GM18870 (cell line): ENCODE measurements around the gene FBXW4.
"Not testable (repeated sequence)": the region's sequence is repeated elsewhere in the genome, so short reads cannot be mapped to it uniquely, and the experiment has no call there.

Source experiments
- ATAC-seq: cut with Tn5 transposase; IDR thresholded peaks from one replicate; pipeline ENCODE4 v1.9.1; 2021; ENCODE audit warnings: moderate library complexity; ENCODE audit not compliant: unreplicated experiment

FBXW4 gene

GRCh38 chr10:101619983-101620382 is 75.0 kb downstream of the FBXW4 start:
- ATAC-seq: no peak

DNA sequence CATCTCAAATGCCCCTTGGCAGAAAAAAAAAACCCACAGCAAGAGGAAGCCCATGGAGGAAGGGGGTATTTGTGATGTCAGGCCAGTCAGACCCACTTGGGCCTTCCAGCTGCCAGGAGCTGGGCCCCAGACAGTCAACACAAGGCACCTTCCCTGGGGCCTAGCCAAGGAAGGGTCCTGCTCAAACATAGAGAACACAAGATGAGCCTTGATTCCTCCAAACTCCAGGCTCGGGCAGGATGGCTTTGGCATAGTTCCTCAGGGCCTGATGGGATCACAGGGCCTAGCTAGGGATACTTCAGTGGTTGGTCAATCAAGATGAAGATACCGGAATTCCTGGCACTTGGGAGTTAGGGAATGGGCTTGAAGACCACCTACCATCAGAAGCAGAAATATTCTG is 76.1 kb downstream of the FBXW4 start:
- no peak for ATAC-seq

- no peak for ATAC-seq
These were observed 77.0 kb downstream of the FBXW4 start for GRCh38 chr10:101617824-101618568.

DNA sequence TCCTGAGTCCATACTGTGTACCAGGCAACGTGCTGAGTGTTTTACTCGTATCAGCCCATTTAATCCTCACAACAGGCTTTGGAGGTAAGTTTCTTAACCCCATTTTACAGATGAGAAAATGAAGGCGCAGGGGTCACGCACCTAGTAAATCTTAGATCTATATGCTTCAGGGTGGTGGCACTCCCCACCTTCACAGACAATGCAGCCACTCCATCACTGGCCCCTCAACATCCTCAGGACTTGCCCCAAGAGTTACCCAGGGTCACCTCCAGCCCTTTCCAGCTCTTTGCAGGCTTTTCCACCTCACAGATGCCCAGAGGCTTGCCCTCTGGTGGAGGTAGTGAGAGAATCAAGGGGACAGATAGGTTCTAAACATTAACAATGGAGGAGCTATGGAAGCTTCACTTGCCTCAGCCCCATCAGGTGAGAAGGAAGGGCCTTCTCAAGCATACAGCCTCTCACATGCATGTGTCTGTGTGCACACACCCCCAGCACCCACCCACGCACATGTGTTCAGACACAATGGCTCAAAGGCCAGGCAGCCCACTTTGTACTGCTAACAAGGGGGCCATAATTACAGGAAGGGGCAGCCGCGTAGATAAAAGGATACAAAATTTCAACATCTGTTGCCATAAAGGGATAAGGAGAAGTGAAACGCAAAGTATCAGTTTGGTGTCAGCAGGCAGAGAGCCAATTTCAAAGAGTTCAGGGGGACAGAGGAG is 77.7 kb downstream of the FBXW4 start:
- ATAC-seq: no peak

- no peak for ATAC-seq
These were observed 78.4 kb downstream of the FBXW4 start for GRCh38 chr10:101616415-101617101.

DNA sequence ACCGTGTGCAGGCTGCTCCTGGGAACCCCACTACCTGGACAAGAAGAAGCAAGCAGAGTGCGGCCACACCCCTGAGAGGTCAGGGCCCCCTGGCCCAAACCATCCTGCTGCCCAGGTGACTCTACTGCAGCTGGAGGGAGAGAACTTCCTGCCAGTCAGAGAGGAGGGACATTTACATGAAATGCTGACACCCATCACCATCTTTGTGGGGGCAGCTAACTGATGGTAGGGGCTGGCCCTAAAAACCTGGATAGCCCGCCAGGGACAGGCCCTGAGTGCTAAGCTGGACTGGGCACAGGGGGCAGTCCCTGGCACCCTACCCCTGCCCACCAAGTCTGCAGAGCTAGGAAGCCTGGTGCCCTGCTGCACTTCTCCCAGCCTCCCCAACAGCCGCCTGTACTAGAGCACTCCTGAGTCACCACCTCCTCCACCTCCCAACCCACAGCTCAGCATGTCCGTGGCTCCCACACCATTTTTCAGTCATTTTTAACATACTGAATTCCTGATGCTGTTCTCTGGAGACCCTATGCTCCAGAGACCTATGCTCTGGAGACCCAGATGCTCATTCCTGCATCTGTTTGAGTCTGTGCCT is 79.3 kb downstream of the FBXW4 start:
- no peak for ATAC-seq

- no peak for ATAC-seq
These were observed 80.1 kb downstream of the FBXW4 start for GRCh38 chr10:101614663-101615524.

DNA sequence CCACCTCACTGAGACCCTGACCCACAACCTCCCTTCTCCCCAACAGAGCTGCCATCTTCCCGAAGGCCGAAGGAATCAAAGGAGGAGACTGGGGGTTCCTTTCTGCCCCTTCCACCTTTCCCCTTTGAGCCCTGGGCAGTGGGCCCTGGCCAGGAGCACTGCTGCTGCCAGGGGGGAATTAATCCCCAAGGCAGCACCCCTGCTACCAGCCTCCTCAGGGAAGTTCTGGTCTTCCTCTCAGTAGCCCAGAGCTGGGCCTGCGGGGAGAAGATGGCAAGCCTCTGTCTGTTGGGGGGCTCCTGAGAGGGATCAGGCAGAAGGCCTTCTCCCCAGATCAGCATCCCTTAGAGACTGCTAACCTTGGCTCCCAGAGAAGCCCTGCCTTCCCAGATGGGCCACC is 81.3 kb downstream of the FBXW4 start:
- ATAC-seq: no peak

- no peak for ATAC-seq
These were observed 82.1 kb downstream of the FBXW4 start for GRCh38 chr10:101612872-101613271.

GRCh38 chr10:101612086-101612485 is 82.9 kb downstream of the FBXW4 start:
- ATAC-seq: no peak

- ATAC-seq: no peak
These were observed 83.7 kb downstream of the FBXW4 start for GRCh38 chr10:101611096-101611905.

GRCh38 chr10:101609481-101609880 is 85.5 kb downstream of the FBXW4 start:
- ATAC-seq: no peak

GRCh38 chr10:101607124-101607523 is 87.8 kb downstream of the FBXW4 start:
- no peak for ATAC-seq

- no peak for ATAC-seq
These were observed 92.1 kb downstream of the FBXW4 start for GRCh38 chr10:101602761-101603398.

- no peak for ATAC-seq
These were observed 93.4 kb downstream of the FBXW4 start for GRCh38 chr10:101601541-101601940.

DNA sequence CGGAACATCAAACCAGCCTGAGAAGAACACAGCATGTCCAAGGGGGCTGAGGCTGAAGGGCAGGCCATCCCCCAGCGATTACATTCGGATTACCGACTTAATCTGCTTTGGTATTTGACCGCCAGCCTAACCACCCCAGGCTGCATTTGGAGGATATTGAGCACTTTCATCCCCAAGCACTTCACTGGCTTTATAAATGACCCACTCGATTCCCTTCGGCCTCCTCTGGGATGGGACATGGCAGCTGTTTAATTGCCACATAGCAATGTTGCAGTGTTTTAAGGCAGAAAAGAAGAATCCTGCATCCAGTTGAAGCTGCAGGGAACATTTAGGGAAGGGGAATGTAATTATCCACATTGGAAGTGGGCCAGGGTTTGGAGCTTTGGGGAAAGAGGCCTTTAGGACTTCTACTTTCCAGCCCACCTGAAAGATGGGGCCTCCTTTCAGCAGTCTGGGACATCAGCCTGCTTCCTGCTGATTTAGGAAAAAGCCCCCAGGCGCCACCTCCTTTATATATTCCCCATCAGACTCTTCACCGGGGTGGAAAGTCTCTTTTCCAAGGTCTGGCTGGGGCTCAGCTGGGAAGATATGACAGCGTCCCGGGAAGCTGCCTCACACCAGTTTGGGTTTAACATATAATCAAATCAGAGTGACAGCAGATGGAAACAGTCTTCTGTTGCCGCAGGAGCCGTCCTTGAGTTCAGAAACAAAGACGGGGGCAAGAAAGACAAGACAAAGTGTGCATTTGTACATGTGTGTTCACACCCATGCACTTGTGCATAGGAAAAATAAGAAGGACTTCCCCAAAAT is 97.7 kb downstream of the FBXW4 start:
- no peak for ATAC-seq

DNA sequence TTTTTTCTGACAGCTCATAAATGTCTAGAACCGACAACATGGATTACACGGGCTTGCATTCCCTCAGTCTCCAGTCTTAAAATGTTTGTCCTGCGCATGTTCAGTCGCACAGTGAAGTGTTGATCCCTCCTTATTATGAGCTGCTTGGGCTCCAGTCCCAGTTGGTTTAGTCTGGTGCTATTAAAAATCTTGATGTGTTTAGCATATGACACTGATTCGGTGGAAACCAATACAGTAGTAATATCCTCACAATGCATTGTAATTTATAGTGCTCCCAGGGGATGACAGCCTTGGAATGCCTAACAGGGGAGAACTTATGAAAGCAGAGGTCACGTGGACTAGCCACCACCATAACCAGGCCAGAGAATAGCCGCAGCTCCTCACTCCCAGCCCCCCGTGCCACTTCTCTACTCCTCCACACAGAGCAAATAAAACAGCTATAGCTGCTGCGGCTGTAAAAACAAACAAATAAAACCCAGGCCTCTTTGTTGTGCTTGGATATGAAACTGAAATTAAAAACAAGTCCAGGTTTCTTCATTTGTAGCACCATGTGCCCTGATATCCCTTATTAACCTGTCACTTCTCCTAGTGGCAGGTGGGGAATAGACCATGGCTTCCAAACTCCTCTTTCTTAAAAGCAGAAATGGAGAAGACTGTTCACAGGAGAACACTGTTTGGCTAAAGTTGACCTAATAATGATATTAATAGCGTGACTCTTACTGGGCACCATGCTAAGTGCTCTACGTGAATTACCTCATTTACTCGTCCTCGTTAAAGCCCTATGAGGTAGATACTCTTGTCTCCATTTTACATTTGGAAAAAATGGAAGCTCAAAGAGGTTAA is 99.2 kb downstream of the FBXW4 start:
- no peak for ATAC-seq

GRCh38 chr10:101593331-101593730 is 101.6 kb downstream of the FBXW4 start:
- not testable (repeated sequence) for ATAC-seq
